HL-60 (cell line): Measurements from ENCODE around the gene NAALADL1.

Experiments
- DNase-seq, 2 experiments: peaks; one replicate each; pipeline ENCODE4 v3.0.0-alpha.2; 2010 to 2020; ENCODE audit warnings: low read depth in 1 of 2, low spot score in 1 of 2
- H3K27ac ChIP-seq: fragments of 250-450 bp; sonication (Bioruptor Pico); replicated peaks from 2 replicates; pipeline ENCODE4 v1.5.1; 2020; ENCODE audit warnings: mild to moderate bottlenecking, moderate library complexity
- H3K27me3 ChIP-seq: fragments of 250-450 bp; sonication (Bioruptor Pico); 2 replicates; pipeline ENCODE4 v1.5.1; 2021; ENCODE audit warnings: mild to moderate bottlenecking, moderate library complexity; ENCODE audit not compliant: insufficient read depth, poor library complexity, severe bottlenecking
- H3K4me3 ChIP-seq: replicated peaks from 2 replicates; pipeline ENCODE4 v1.5.1; 2011; ENCODE audit warnings: mild to moderate bottlenecking, control low read depth, low read length; ENCODE audit not compliant: insufficient read depth
- GABPA ChIP-seq: IDR thresholded peaks from 2 replicates; pipeline ENCODE4 v1.6.1; 2012; ENCODE audit warnings: low read depth
- POLR2AphosphoS5 ChIP-seq: IDR thresholded peaks from 2 replicates; pipeline ENCODE4 v1.6.1; 2012; ENCODE audit warnings: low read depth
- SPI1 ChIP-seq: IDR thresholded peaks from 2 replicates; pipeline ENCODE4 v1.6.1; 2012; ENCODE audit warnings: low read depth, mild to moderate bottlenecking, borderline replicate concordance
- TF ChIP-seq, protein P1 (sequence below): IDR thresholded peaks from 2 replicates; pipeline ENCODE4 v1.6.1; 2012; ENCODE audit warnings: low read depth; ENCODE audit not compliant: insufficient replicate concordance
- TF ChIP-seq, protein P2 (sequence below): IDR thresholded peaks from one replicate; pipeline ENCODE4 v1.5.1; 2011; ENCODE audit warnings: low read length, control low read depth, inconsistent platforms; ENCODE audit not compliant: insufficient read depth

The NAALADL1 gene

DNA sequence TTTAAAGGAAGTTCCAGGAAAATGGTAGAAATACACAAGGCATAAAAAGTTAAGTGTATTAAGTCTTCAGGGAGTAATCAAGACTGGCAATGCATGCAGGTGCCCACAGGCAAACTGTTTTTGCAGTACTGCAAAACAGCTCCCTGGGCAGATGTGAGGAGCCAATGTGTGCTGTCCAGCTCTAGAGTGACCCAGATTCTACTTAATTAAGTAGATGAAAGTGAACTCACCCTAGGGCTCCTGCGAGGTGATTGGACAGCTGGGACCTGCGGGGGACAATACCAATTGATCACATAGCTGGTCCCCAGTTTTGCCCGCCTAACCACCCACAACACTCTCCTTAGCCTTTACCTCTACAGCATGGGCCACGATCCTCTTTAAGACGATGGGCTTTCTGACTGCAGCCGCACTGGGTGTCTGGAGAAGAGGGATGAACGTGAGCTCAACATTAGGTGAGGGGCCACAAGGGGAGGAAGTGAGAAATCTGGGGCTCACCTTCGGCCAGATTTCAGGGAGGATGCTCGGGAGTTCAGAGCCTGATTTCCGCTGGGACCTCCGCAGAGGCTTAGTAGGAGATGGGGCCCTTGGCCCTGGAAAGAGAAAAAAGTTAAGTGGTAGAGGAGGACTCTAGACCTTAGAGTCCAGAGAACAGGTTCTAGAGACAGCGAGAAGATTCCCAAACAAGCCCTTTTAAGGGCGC, 24.9 kb upstream of the NAALADL1 start:
- DNase-seq = no peak
- Histone ChIP-seq H3K27ac (peak overlapping the region; percentile 97), H3K4me3 (peak overlapping the region; percentile 90), H3K27me3 (no peaks in the 10 kb centered on the region)
- TF ChIP-seq SPI1 (no peak), GABPA (no peak), POLR2AphosphoS5 (no peak)
- TF ChIP-seq, protein P1, sequence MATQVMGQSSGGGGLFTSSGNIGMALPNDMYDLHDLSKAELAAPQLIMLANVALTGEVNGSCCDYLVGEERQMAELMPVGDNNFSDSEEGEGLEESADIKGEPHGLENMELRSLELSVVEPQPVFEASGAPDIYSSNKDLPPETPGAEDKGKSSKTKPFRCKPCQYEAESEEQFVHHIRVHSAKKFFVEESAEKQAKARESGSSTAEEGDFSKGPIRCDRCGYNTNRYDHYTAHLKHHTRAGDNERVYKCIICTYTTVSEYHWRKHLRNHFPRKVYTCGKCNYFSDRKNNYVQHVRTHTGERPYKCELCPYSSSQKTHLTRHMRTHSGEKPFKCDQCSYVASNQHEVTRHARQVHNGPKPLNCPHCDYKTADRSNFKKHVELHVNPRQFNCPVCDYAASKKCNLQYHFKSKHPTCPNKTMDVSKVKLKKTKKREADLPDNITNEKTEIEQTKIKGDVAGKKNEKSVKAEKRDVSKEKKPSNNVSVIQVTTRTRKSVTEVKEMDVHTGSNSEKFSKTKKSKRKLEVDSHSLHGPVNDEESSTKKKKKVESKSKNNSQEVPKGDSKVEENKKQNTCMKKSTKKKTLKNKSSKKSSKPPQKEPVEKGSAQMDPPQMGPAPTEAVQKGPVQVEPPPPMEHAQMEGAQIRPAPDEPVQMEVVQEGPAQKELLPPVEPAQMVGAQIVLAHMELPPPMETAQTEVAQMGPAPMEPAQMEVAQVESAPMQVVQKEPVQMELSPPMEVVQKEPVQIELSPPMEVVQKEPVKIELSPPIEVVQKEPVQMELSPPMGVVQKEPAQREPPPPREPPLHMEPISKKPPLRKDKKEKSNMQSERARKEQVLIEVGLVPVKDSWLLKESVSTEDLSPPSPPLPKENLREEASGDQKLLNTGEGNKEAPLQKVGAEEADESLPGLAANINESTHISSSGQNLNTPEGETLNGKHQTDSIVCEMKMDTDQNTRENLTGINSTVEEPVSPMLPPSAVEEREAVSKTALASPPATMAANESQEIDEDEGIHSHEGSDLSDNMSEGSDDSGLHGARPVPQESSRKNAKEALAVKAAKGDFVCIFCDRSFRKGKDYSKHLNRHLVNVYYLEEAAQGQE = peak; percentile 36
- TF ChIP-seq, protein P2, sequence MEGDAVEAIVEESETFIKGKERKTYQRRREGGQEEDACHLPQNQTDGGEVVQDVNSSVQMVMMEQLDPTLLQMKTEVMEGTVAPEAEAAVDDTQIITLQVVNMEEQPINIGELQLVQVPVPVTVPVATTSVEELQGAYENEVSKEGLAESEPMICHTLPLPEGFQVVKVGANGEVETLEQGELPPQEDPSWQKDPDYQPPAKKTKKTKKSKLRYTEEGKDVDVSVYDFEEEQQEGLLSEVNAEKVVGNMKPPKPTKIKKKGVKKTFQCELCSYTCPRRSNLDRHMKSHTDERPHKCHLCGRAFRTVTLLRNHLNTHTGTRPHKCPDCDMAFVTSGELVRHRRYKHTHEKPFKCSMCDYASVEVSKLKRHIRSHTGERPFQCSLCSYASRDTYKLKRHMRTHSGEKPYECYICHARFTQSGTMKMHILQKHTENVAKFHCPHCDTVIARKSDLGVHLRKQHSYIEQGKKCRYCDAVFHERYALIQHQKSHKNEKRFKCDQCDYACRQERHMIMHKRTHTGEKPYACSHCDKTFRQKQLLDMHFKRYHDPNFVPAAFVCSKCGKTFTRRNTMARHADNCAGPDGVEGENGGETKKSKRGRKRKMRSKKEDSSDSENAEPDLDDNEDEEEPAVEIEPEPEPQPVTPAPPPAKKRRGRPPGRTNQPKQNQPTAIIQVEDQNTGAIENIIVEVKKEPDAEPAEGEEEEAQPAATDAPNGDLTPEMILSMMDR = no peak

DNA sequence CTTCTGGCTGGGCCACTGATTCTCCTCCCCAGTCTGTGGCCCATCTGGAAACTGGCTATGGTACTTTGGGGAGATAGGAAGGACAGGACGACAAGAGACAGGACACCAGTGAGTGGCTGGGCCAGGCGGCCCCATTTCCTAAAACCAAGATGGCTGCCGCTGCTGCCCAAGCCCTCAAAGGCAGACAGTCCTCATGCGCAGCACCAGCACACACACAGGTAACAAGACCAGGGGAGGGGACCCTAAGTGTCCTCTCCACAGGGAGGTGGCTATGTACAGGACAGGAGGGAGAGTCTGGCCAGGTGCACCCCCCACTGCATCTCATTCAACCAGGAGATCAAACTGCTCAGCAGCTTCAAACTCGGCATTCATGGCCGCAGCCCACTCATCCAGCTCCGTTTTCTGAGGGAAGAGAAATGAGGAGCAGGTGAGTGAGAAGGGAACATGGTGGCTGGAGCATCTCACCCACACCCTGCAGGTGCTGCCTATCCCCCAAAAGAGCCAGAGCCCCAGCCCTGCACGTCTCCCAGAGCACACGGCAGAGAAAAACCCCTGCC, 20.5 kb upstream of the NAALADL1 start:
- Histone ChIP-seq H3K27ac (no peak overlapping the region), H3K4me3 (no peak overlapping the region), H3K27me3 (no peaks in the 10 kb centered on the region)
- TF ChIP-seq GABPA (no peak), SPI1 (no peak), POLR2AphosphoS5 (no peak)
- TF ChIP-seq, protein P2 = no peak
- TF ChIP-seq, protein P1 = no peak
- DNase-seq = no peak

DNA sequence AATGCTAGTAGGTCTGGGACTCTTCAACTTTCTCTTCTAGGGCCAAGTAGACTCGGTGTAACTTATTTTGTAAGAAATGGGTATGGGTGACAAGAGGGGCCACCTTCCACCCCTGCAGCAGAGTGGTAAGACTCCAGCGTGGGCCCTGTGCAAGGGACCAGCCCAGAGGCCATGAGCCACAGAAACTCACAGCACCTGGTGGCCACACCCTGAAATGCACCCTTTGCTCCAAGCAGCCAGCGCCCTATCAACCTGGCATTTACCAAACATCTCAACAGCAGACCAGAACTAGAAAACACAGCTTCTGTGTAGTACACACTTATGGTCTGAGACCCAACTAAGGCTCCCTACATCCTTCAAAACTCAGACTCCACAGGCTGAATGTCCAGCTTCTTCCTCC, 19.8 kb upstream of the NAALADL1 start:
- no peak overlapping the region for H3K4me3 ChIP-seq
- H3K27me3 ChIP-seq = no peaks in the 10 kb centered on the region
- TF ChIP-seq GABPA (no peak), POLR2AphosphoS5 (no peak), SPI1 (no peak)
- TF ChIP-seq, protein P1 = no peak
- TF ChIP-seq, protein P2 = peak; percentile 82
- DNase-seq = peak; percentile 46 to 59
- H3K27ac ChIP-seq = no peak overlapping the region
